Epidermal melanocyte (primary cell): ENCODE measurements around the gene SPON2.

Experiments
- DNase-seq: peaks from one replicate; pipeline ENCODE4 v3.0.0; 2011; ENCODE audit warnings: low spot score; ENCODE audit not compliant: insufficient read length

Gene SPON2

DNA sequence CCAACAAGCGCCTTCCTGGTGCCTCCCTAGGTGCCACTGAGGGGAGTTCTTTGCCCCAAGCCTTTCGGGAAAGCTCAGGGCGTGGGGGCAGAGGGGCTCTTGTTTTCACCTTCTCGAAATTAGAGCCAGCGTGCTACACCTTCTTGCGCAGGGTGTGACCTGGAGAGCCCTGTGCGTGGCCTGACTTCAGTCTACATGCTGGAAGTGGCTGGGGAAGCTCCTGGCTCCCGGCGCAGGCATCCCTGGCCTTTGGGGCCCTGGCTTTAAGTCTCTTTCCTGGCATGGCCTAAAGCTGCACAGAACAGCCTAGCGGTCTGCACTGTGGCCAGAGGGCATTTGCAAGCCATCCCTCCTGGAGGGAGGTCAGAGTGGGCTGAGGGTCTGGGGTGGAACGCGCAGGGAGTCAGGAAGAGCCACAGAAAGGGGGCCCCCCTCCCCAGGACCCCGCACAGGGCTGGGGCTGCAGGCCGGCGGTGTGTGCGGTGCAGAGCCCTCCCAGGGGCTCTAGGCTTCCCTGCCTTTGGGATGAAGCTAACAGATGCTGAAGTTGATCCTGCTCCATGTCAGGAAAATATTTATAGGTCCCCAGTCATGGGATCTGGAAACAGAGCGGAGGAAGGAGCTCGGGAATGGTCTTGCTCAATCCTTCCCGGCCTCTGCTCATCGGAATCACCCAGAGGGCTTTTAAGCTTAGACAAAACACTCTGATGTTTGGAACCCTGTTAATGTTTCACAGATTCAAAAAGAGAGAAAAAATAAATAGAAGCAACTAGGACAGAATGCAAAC is 781 bp upstream of the SPON2 start:
- DNase-seq, result peak; percentile 97

DNA sequence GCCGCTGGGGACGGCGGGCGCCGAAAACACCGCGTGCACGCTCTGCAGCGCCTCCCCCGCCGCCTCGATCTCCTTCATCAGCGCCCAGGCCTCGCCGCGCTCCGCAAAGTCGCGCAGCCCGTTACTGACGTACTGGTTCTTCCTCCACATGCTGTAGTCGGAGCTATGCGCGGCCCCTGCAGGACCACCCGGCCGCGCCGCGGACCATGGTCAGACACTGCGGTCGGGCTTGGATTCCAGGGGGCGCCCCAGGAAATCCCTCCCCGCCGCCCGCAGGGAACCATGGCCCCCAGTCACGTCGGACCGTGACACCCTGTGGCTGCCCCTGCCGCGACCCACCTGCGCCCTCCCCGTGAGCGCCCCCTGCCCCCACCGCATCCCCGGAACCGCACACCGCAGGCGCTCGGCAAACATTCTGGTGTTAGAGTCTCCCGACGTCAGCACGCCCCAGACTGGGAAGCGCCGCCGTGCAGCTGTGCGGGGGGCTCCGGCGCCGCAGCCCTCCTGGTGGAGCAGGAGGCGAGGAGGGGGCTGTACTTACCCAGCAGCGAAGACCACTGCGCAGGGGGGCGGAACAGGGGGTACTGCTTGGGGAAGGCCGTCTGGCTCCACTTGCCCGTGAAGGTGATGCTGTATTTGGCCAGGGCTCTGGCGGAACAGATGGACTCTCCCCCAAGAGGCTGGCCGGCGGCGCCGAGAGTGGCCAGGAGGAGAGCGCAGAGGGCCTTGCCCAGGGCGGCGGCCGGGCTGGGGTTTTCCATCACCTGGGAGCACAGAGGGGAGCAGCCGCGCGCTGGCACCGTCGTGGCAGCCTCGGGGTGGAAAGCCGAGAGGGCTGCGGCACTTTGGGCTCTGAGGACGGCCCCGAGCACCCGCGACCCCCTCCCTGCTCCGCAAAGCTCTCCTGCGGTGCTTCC is 814 bp downstream of the SPON2 start:
- DNase-seq, result no peak

DNA sequence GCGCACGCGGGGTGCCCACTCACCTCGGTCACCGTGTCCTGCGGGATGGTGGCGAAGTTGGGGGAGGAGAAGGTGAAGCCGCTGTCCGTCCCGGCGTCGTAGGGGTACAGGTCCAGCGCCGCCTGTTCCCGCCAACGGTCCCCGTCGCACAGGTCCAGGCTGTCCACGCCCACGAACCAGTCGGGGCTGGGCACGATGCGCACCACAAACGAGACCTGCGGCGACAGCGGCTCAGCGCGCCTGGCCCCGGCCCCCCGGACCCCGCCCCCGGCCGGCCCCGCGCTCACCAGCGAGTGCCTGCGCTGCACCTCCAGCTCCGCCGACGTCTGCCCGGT is 1.4 kb downstream of the SPON2 start:
- no peak for DNase-seq

DNA sequence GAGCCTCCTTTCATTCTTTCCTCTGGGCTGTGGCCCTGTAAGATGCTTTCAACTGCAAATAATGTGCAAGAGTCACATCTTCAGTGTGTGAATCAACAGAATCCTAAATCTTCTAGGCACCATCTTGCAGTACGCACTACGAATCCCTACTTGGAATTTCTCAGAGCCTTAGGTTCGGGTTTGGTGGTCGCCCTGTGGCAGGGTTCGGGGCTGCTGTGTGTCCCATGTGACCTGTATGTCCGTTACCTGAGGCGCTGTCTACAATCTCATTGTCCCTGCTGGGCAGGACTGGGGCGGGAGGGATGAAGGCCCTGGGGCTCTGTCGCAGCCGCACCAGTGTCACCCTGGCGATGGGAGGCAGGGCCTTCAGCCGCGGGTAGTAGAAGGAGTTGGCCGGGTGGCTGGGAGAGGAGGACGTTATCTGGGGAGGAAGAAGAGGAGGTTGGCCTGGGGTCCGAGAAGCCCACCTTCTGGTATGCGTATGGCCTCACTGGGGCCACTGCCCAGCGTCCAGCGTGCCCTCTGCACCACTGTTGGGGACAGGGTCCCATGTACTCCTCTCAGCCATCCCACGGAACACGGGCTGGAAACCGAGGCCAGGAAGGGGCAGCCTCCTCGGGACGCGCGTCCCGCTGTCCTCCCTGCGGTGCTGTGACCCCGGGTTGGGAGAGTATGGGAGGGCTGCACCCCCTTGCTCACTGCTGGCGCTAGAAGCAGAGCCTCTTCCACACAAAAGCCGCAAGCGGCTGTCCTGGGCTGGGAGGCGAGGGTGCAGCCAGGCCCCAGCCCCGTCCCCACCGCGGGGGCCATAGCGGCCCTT is 2.0 kb downstream of the SPON2 start:
- no peak for DNase-seq

GRCh38 chr4:1169691-1170096 is 2.7 kb downstream of the SPON2 start:
- DNase-seq, result no peak

- no peak for DNase-seq
Measured at GRCh38 chr4:1169171-1169671, 3.2 kb downstream of the SPON2 start.

GRCh38 chr4:1168191-1169101 is 3.9 kb downstream of the SPON2 start:
- DNase-seq, result no peak

GRCh38 chr4:1167244-1167949 is 5.0 kb downstream of the SPON2 start:
- DNase-seq, result peak; percentile 52

- DNase-seq, result no peak
Measured at GRCh38 chr4:1166509-1167243, 5.7 kb downstream of the SPON2 start.

- no peak for DNase-seq
Measured at GRCh38 chr4:1164956-1165545, 7.3 kb downstream of the SPON2 start.

GRCh38 chr4:1164444-1164843 is 7.9 kb downstream of the SPON2 start:
- no peak for DNase-seq

DNA sequence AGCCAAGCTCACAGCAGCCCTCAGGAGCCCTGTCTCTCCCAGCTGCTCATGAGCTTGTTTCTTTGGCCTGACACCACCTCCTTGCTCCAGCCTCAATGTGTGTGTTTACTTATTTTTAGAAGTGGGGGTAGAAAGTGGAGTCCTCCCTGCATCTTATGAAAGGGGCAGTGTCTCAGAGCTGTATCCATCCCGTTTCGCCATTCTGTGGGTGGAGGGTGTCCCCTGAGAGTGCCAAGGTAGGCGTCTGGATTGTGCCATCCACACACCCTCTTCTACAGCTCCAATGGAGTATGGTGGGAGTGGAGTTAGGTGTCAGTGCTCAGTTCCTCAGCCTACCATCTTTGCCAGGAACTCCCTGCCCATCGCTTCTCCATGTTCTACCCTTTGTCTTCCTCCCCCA is 8.3 kb downstream of the SPON2 start:
- DNase-seq, result no peak

GRCh38 chr4:1160351-1160750 is 12.0 kb downstream of the SPON2 start:
- no peak for DNase-seq

DNA sequence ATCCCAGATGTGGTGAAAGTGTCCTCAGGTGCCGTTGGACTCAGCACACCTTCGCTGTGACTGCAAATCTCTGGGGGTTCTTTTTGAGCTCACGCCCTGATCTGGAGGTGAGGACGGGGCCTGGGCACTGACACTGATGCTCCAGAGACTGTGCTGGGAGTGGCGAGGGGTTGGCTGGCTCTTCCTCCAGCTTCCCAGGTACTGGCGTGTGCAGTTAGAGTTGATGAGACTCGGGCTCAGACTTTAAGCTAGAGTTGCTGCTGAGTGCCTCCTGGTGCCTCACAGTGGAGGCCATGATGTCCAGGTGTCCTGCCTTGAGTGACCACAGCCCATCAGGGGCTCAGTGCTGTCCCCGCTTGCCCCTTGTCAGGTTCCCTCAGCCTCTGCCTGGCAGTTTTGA is 16.3 kb downstream of the SPON2 start:
- no peak for DNase-seq

DNA sequence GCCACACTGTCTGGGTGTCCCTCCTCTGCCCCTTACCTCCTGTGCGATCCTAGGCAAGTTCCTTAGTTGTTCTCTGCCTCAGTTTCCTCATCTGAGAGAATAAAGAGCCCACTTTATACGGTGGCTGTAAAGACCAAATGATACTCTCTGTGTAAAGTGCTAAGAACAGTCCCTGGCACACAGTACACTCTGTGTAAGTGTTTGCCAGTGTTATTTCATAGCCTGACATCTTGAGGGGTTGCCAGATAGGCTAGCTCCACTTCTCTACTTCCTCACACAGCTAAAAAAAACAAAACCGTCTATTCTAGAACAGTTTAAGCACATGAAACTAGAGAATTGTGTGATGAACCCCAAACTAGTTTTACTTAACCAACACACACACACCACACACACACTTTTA is 17.1 kb downstream of the SPON2 start:
- DNase-seq, result no peak

DNA sequence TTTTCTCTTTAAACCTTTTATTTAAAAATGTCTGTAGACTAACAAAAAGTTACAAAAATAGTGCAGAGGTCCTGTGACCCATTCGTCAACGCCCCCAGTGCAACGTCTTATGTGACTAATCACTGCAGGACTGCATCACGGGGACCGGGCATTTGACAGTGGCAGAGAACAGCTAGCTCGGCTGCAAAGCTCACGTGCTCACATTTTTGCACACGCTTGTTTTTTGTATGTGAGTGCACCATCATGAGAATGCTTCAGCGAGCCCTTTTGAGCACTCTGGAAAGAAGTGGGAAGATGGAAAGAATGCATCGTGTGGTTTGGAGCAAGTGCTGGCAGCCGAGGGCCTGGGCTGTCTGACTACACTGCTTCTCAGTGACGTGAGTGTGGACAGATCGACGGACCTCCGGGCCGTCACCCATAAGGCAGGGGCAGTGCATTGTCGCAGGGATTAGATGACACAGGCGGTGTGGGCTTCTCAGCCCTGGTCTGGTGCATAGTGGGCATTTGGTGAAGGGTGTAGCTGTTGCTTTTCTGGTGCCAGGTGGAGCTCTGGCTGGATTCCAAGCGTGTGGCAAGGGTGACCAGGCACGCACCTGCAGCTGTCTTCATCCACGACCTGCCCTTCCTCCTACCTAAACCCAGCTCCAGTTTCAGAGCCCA is 17.7 kb downstream of the SPON2 start:
- no peak for DNase-seq

DNA sequence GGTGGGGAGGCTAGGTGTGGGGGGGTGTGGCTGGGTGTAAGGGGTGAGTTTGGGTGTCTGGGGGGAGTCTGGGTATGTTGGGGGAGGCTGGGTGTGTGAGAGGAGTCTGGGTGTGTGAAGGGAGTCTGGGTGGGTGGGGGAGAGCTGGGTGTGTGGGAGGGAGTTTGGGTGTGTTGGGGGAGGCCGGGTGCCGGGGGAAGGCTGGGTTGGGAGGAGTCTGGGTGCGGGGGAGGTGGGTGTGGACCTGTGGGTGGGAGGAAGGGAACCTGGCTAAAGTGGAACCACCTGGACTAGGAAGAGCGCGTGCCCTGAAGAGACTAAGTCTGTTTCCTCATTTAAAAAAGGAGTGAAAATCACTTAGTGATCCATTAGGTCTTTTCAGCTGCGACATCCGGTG is 18.3 kb downstream of the SPON2 start:
- DNase-seq, result no peak

DNA sequence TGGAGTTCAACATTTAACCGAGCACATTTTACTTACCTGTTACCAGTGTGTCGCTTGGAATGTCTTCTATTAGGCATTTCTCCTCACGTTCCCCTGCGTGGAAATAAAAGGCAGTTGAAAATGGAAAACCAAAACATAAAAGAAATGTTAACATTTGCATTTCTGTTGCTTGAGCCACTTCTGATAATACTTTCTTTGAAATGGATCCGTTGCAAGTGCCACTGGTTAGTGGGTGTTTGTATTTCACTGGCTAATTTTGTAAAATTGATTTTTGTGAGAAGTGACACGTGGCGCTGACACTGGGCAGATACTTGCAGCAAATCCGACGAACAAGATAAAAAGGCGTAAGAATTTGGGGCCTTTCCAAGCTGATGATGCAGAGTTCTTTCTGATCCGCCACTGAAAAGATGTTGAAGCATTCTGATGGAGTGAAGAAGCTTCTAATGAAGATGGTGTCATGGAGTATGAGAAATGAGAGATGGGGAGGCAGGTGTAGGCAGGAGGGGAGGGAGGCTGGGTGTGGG is 18.8 kb downstream of the SPON2 start:
- DNase-seq, result no peak
